ENCODE measurements around the gene NUMB.
"Not testable (repeated sequence)": the region's sequence is repeated elsewhere in the genome, so short reads cannot be mapped to it uniquely, and the experiment has no call there.

The NUMB gene

DNA sequence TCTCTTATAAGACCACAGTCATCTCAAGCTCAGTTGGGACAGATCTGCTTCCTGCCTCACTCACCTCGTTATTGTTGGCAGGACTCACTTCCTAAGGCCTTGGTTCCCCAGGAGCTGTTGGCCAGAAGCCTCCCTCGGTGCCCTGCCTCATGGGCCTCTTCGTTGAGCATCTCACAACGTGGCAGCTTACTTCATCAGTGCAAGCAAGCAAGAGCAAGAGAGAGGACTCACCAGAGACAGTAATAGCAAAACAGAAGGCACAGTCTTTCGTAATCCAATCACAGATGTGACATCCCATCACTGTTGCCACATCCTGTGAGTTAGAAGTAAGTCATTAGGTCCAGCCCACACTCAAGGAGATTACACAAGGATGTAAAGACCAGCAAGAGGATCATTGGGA, 5.1 kb upstream of the NUMB start:
- DNase-seq: no peak

DNA sequence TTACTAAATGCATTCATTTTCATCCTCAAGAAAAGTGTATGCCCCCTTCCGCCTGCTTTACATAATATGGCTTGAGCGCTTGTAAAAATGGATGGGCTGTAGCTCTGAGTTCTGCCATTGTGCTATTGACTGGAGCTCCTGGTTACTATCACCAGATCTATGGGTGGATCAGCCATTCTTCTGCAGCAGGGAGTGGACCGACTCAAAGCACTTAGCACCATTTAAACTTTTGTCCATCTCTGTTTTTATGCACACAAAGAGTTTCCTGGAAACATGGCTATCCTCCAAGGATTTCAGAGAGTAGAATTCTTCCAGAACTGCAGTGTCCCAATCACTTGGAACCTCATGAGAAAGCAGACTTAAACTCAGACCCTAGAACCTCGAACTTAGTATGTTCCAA, 4.5 kb upstream of the NUMB start:
- no peak for DNase-seq

GRCh38 chr14:73462048-73462715, 3.8 kb upstream of the NUMB start:
- peak; percentile 52 for DNase-seq

- DNase-seq: no peak
These were observed 3.2 kb upstream of the NUMB start for GRCh38 chr14:73461478-73462047.

GRCh38 chr14:73460691-73461127, 2.4 kb upstream of the NUMB start:
- no peak for DNase-seq

DNA sequence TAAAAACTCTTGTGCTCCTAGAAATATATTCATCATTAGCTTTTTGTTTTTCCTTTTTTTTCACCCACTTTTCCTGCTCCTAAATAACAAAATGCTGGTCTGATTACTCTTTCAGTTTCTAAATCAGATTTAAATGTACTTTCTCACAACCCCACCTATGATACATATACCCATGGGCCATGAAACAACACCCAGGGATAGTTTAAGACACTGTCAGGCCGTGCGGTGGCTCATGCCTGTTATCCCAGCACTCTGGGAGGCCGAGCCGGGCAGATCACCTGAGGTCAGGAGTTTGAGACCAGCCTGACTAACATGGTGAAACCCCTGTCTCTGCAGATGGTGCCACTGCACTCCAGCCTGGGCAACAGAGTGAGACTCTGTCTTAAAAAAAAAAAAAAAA, 1.6 kb upstream of the NUMB start:
- no peak for DNase-seq

DNA sequence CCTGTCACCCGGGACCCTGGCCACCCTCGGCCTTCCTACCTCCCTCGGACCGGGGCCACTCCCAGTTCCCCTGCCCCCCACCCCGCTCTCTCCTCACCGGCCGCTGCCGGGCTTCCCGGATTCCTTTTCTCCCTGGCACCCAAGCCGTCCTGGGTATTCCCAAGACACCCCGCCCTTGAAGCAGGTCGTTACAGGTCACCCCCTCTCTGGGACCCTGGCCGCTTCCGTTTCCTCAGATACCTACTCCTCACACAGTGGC, 493 bp downstream of the NUMB start:
- DNase-seq: no peak

DNA sequence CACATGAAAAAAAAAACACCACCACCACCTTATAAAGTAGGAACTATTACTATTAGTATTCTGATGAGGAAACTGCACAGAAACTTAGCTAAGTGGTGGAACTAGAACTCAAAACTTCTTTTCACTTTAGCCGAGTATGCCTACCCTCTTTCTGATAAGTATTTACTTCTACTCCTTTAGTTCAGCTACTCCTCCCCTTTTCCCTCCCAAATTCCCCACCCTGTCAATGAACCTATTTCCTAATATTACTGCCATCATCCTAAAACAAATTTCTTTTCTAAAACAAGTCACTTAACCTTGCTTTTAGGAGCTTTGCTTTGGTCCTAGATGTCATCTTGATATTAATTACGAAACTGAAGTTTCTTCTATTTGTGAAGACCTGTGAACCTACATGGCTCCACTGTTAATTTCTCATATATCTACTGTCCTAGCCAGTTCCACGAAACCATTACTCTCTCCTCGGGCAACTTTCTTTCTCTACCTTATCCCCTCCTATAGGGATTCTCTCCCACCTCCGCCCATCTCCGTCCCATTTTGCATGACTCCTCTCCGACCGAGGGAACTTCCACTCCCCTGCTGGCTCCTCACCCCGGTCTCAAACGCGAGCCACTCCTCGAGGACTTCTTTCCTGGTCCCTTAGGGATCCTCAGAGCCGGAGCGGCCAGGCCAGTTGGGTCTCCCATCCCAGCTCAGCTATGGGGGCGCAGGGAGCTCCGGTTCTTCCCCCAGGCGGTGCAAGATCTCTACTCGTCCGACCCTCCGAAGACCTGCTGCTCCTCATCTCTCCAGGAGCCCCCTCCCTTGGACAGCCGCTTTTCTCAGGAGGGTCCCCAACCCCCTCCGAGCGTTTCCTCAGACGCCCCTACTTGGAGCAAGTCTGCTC, 1.1 kb downstream of the NUMB start:
- peak; percentile 66 for DNase-seq

GRCh38 chr14:73455294-73455693, 3.1 kb downstream of the NUMB start:
- no peak for DNase-seq

DNA sequence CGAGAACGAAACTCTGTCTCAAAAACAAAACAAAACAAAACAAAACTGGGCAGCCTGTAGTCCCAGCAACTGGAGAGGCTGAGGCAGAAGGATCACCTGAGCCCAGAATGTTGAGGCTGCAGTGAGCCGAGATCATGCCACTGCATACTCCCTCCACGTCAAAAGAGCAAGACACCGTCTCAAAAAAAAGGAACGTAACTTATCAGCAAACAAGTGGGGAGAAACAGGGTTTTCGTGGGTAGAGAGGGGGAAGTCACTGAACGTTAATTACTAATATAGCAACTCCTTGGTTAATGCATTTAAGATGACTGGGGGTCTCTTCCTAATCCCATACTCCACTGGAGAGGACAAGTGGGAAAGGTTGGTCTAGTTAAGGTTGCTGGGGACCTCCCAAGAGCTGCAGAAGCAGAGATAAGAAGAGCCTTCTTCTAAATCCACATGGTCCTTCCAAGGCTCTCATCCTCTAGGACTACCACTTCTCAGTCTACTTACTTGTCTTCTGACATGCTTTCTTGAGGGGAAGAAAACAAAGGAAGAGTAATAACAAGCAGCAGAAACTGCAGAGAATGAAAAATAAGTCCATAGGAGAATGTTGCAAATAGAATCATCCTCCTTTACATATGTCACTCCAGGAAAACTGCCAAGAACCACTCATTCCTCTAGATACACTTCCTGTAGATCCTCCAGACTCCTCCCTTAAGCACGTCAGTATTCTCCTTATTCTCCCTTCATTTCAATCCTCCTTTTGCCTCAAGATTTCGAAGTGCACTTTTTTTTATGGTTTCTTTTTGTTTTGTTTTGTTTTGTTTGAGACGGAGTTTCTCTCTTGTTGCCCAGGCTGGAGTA, 5.8 kb downstream of the NUMB start:
- DNase-seq: no peak

- no peak for DNase-seq
These were observed 14.6 kb downstream of the NUMB start for GRCh38 chr14:73443758-73444157.

DNA sequence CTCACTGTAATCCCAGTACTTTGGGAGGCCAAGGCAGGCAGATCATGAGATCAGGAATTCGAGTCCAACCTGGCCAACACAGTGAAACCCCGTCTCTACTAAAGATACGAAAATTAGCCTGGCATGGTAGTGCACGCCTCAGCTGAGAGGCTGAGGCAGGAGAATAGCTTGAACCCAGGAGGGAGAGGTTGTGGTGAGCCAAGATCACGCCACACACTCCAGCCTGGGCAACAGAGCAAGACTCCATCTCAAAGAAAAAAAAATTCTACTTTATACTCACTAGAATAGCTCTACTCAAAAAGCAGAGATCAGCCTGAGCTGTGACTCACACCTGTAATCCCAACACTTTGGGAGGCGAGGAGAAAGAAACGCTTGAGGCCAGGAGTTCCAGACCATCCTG, 17.1 kb downstream of the NUMB start:
- no peak for DNase-seq

GRCh38 chr14:73438993-73439392, 19.4 kb downstream of the NUMB start:
- no peak for DNase-seq

DNA sequence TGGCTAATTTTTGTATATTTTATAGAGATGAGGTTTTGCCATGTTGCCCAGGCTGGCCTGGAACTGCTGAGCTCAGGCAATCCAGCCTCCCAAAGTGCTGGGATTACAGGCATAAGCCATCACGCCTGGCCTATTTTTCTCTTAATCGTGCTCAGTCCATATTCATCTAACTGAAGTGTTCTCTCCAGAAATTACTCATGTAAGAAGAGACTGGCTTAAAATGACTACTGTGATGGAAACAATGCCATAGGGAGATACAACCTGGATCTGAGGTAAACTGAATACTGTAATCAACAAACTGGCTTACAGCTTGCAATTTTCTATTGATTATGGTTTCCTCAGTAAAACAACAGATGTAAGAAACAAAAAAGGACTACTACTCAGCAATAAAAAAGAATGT, 21.1 kb downstream of the NUMB start:
- DNase-seq: no peak

GRCh38 chr14:73432124-73432523, 26.2 kb downstream of the NUMB start:
- no peak for DNase-seq

DNA sequence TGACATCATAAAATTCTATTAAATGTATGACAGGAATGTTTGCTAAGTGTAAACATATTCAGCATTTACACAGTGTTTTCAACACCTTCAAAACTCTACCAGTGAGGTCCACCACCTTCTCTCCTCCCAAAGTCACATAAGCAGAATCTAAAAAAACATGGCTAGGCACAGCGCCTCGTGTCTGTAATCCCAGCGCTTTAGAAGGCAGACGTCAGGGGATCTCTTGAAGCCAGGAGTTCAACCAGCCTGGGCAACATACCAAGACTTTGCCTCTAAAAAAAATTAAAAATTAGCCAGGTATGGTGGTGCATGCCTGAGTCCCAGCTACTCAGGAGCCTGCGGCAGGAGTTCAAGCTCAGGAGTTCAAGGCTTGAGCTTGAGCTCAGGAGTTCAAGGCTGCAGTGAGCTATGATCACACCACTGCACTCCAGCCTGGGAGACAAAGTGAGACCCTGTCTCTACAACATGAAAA, 30.0 kb downstream of the NUMB start:
- no peak for DNase-seq

DNA sequence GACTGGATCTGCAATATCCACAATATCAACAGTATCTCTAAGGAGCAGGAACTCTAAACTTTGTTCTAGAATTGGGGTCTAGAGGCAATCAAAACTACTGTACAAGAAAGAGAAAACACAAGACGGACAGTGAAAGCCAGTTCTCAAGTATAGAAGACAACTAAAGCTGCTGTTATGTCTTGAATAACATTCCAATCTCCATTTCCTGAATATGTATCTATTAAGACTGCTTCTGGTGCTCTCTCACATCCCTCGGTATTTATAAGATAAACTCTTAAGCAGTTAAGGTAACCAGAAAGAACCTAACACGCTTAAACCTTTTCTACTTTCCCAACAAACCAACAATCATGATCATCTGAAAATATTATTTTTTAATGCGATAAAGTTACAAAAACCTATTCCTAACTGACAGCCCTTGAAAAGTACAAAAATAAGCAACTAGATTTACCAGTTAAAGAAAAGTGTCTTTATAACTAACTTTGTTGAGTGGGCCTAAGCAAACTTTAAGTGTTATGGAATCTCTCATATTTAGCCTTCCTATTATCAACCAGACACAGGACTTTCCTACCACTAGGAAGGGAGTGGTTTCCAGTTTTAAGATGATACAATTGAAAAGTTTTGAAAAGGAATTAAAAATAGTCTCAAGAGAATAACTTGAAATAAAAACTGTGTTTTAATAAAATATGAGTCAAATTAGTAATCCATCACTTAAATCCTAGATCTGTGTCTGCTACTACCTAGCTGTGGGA, 30.7 kb downstream of the NUMB start:
- DNase-seq: no peak

GRCh38 chr14:73426877-73427276, 31.5 kb downstream of the NUMB start:
- DNase-seq: no peak

- DNase-seq: no peak
These were observed 33.9 kb downstream of the NUMB start for GRCh38 chr14:73424453-73424852.

- not testable (repeated sequence) for DNase-seq
These were observed 35.3 kb downstream of the NUMB start for GRCh38 chr14:73423092-73423491.

DNA sequence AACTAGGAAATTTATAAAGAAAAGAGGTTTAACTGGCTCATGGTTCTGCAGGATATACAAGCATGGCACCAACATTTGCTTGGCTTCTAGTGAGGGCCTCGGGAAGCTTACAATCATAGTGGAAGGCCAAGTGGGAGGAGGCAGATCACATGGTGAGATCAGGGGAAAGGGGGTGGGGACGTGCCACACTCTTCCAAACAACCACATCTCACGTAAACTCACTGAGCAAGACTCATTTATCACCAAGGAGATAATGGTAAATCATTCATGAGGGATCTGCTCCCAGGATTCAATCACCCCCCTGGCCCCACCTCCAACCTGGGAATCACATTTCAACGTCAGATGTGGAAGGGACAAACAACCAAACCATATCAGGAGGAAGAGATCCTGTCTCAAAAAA, 35.8 kb downstream of the NUMB start:
- no peak for DNase-seq

DNA sequence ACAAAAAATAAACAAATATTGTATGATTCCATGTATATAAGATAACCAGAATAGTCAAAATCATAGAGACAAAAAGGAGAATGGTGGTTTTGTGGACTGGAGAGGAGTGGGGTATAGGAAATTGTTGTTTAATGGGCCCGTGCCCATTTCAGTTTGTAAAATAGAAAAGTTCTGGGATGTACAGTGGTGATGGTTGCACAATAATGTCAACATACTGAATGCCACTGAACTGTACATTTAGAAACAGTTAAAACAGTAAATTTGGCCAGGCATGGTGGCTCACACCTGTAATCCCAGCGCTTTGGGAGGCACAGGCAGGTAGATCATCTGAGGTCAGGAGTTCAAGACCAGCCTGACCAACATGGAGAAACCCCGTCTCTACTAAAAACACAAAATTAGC, 40.1 kb downstream of the NUMB start:
- DNase-seq: no peak

- DNase-seq: not testable (repeated sequence)
These were observed 52.1 kb downstream of the NUMB start for GRCh38 chr14:73406248-73406647.

Data from left hindlimb (tissue), 1 donor.